HG03469 (cell line): ENCODE measurements around the gene WBP1L.
"Not testable (repeated sequence)": the region's sequence is repeated elsewhere in the genome, so short reads cannot be mapped to it uniquely, and the experiment has no call there.

Experiments
- ATAC-seq: cut with Tn5 transposase; IDR thresholded peaks from one replicate; pipeline ENCODE4 v1.9.1; 2021; ENCODE audit warnings: mild to moderate bottlenecking, moderate library complexity, moderate number of reproducible peaks; ENCODE audit not compliant: unreplicated experiment

The WBP1L gene

DNA sequence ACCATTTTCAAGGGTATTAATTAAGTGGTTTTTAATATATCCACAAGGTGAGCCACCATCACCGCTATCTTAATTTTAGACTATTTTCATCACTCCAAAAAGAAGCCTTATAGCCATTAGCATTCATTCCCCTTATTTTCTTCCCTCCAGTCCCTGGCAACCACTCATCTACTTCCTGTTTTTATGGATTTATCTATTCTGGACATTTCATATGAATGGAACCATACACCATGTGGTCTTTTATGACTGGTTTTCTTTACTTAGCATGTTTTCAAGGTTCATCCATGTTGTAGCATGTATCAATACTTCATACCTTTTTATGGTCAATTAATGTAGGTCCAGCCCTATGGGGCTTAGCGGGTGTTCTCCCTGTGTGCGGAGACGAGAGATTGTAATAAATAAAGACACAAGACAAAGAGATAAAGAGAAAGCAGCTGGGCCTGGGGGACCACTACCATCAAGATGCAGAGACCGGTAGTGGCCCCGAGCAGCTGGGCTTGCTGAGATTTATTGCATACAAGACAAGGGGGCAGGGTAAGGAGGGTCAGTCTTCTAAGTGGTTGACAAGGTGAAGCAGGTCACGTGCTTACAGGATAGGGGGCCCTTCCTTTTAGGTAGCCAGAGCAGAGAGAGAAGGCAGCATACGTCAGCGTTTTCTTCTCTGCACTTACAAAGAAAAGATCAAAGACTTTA is 14.6 kb downstream of the WBP1L start:
- no peak for ATAC-seq

DNA sequence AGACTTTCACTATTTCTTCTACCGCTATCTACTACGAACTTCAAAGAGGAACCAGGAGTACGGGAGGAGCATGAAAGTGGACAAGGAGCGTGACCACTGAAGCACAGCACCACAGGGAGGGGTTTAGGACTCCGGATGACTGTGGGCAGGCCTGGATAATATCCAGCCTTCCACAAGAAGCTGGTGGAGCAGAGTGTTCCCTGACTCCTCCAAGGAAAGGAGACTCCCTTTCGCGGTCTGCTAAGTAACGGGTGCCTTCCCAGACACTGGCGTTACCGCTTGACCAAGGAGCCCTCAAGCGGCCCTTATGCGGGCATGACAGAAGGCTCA is 15.2 kb downstream of the WBP1L start:
- ATAC-seq = not testable (repeated sequence)

DNA sequence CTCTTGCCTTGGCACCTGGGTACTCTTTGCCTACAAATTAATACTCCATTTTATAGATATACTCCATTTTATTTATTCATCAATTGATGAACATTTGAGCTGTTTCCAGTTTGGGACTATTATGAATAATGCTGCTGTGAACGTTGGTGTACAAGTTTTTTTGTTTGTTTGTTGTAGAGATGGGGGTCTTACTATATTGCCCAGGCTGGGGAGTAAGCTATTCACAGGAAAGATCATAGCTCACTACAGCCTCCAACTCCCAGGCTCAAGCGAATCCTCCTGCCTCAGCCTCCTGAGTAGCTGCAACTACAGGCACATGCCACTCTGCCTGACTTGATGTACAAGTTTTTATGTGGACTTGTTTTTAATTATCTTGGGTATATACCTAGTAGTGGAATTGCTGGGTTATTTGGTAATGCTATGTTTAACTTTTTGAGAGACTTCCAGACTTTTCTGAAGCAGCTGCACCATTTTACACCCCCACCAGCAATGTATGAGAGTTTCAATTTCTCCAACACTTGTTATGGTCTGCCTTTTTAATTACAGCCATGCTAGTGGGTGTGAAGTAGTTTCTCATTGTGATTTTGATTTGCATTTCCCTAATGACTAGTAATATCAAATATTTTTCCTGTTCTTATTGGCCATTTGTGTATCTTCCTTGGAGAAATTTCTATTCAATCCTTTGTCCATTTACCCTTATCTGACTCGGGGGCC is 15.9 kb downstream of the WBP1L start:
- no peak for ATAC-seq

DNA sequence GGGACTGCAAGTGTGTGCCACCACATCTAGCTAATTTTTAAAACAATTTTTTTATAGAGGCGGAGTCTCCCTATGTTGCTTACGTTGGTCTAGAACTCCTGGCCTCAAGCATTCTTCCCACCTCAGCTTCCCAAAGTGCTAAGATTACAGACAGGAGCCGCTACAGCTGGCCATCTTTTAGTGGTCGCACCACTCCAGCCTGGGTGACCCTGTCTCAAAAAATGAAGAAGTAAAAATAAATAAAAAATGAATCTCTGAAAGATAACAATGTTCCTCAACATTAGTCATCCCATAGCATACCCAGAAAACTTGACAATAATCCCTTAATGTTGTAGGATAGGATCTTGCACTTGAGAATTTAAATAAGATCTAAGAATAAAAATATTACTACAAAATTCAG is 18.2 kb downstream of the WBP1L start:
- ATAC-seq = no peak

DNA sequence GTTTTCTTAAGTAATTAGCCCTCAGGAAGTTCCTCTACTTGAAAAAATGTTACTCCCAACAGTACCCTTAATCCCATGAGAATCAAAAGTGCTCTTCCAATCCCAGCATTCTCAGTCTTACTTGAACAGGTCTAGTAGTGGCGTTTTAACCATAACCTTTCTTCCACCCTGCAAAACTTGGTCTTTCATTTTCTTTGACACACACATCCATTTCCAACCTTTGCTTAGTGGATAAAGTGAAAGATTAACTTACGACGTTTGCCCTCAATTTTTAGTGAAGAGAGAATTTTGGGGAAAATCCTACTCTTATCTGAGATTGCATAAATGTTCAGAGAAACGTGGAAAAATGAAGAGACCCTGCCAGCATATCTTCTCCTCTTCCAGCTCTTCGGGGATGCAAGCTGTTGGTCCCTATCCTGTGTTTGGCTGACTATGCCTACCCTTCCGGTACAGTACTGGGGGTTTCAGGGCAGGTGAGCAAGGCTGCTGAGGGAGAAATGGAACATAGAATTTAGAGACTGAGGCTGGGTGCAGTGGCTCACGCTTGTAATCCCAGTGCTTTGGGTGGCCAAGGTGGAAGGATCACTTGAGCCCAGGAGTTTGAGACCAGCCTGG is 18.8 kb downstream of the WBP1L start:
- no peak for ATAC-seq

DNA sequence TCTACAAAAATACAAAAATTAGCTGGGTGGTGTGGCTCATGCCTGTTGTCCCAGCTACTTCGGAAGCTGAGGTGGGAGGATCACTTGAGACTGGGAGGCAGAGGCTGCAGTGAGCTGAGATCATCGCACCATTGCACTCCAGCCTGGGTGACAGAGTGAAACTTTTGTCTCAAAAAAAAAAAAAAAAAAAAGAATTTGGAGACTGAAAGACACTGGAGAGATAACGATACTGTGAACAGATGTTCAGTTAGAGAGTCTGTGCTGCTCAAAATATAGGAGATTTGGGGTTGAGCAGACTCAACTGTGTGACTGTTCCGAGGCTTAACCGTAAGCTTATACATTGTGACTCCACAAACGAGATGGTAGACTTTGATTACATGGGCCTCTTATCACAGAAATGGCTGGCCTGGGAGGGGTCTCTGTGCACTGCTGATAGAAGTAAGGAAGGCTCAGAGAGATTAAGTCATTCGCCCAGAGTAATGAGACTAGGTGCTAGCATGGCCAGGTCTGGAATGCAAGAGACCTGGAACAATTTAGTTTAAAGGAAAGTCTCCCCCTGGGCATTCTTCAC is 19.4 kb downstream of the WBP1L start:
- ATAC-seq = no peak

DNA sequence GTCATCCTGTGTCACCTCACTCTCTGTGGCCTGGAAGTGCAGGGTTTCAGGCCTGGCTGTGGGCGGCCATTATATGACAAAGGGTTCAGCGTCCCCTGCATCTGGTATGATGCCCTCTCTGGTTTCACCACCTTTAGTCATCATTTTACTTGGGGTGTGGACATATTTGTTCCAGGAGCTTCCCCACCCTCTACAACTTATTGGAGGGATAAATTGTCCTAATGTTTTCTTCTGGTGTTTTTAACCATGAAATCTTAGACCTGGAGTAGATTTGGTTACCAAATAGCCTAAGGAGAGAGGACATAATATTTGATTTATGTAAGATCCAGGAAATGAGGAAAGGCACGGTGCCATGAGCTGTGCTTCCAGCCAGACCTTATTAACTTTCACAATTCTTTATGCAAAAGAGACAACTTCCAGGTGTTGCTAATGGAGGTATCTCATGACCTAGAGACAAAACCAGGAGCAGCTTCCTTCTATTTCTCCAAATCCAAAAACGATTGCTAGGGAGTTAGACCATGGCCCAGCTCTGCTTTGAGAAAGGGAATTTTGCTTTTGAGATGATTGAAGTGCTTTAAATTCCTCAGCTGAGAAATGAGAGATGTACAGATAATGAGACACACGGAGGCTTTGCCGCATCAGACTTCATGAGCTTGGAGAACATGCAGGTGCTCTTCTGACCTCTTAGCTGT is 20.9 kb downstream of the WBP1L start:
- ATAC-seq = no peak

DNA sequence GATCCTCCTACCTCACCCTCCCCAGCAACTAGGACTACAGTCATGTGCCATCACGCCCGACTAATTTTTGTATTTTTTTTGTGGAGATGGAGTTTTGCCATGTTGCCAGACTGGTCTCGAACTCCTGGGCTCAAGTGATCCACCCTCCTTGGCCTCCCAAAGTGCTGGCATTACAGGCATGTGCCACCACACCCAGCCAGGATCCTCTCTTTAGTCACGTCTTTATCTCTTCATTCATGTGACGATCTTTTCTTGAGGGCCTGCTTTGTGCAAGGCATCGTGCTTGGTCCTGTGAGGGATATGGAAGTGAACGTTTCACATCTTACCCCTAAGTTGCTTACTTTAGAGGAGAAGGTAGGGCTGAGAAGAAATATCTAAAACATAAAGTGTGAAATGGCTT is 21.6 kb downstream of the WBP1L start:
- no peak for ATAC-seq

DNA sequence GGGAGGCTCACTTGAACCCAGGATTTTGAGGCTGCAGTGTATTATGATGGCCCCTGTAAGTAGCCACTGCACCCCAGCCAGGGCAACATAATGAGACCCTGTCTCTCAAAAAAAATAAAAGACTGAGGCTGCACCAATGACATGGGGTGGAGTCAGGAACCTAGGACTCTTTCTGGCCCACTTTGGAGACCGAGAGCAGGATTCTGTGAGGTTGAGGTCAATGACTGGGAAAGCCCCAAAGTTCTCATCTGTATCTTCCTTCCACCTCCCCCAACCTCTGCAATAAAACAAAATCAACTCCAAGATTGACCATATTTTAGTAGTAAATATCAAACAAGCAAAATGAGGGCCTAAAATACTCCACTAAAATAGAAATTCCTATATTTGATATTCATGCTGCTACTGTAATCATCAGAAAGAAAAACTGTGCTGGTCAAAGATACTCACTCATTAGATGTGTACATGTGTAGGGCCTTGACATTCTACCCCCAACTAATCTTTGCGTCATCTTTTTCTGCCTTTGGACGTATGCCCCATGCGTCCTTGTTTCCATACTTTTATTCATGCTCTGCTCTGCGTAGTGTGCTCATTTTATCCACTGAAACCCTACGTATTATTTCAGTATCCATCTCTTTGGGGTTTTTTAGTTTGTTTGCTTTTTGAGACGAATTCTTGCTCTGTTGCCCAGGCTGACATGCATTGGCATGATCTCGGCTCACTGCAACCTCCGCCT is 23.8 kb downstream of the WBP1L start:
- ATAC-seq = no peak

DNA sequence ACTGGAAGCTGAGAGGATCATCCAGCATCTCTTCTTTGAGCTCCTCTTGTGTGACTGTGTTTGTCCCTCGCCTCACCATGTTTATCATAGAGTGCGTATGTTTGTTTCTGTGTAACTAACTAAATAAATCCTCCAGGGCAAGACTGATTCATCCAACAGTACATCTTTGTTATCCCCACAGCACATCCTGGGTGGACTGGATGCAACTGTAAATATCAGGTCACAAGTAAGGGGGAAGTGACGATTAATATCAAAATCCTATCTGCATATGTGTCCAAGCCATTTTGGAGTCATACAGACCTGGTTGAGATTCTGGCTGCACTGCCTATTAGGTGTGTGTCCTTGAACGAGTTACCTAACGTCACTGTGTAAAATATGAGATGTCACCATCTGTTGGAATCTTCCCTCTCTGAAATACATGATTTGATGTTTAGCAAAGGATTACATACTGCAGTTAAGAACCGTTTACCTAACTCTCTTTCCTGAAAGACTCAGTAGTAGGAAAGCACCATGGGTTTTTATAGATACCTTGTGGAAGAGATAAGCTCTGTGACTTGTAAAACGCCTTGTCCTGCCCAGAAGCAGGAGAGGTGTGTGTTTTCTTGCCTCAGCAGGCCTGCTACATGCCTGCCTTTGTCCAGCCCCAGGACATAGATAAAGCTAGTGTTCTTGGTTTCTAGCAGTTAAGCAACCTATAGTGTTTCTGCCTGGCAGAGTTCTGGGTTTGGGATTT is 25.8 kb downstream of the WBP1L start:
- ATAC-seq = no peak

DNA sequence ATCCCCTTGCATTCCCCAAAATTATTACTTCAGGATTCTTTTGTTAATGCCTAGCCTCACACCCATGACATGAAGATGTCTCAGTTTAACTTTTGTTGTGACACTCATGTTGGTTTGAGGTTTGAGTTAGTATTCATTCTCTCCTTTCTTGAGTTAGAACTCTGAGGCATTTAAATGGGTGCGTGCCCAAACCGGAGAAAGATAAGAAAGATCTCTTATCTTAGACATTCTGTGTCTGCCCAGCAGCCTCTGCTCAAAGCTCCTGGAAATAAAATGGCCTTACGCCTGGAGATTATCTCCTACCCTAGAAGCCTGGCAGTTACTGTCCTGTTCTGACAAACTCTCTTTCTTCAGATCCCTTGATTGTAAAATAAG is 26.3 kb downstream of the WBP1L start:
- ATAC-seq = no peak

DNA sequence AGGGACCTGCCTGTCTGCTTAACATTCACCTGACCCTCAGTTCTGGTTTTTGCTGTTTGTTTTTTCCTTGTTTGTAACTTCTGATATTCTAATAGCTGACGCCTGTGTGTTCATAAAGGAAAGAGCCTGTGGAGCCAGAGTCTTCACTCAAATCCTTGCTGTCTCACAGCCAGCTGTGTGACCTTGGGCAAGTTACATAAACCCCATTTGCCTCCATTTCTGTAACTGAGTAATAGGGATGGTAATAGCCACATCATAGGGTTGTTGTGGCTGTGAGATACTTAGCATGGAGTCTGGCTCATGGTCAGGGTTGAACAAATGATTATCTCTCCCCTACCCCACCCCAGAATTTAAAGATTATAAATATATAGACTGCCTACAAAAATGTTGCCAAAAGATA is 27.0 kb downstream of the WBP1L start:
- no peak for ATAC-seq

DNA sequence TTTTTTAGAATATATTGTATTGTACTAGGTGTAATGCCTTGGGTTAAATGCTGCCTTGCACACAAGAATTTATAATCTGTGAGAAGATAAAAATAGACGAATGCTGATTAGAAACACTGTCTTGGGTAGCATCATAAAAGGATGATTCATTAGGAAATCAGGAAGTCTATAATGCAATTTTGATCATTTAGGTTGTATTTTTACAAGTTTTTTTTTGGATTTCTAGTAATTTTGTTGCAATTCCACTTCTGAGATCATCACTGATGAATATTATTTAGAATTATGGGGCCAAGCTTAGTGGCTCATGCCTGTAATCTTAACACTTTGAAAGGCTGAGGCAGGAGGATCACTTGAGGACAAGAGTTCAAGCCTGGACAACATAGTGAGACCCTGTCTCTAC is 29.6 kb downstream of the WBP1L start:
- ATAC-seq = no peak

DNA sequence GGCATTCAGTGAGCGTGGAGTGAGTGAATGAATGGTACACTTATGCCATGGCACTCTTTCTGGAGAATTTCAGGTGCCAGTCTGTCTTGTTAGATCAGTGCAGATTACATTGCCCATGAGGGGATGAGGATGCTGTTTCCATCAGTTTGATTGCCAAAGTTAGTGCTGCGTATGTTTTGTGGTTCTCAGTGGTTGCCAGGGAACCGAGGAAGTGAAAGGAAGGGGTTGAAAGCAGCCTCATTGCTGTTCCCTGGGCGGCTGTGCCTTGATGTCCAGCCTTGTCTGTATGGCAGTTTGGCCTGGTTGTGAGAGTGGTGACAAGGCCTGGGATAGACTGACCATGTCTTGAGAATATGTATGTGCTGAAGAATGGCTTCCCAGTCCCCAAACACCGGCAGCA is 30.2 kb downstream of the WBP1L start:
- no peak for ATAC-seq

DNA sequence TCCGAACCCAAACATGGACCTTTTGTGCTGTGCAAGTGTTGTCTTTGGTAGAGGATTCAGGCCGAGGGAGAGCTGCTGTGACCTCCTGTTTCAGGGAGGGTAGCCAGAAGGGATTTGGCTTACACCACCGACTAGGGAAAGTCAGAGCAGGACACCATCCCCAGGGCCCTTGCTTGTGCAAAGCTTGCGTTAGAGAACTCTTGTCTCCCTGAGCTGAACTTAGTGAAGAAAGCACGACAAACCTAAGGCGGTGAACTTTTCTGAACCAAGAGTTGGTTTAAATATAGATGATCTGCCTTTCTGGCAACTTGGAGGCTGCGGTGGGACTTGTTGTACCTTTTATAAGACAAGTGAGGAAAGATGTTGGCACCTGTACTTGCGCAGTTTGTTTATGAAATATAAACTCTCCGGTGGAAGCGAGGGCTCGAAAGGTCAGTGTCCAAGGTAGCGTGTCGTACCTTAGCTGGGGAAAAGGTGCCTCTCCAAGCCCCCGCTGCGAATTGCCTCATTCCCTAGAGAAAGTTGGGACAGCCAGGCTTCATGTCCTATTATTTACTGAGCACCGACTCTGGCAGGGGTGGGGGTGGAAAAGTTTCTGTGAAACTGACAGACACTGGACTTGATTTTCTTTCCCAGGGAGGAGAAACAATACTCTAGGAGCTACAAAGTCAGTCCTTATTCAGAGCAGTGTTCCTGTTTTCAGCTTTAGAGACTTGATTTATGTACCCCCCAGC is 31.6 kb downstream of the WBP1L start:
- ATAC-seq = no peak

DNA sequence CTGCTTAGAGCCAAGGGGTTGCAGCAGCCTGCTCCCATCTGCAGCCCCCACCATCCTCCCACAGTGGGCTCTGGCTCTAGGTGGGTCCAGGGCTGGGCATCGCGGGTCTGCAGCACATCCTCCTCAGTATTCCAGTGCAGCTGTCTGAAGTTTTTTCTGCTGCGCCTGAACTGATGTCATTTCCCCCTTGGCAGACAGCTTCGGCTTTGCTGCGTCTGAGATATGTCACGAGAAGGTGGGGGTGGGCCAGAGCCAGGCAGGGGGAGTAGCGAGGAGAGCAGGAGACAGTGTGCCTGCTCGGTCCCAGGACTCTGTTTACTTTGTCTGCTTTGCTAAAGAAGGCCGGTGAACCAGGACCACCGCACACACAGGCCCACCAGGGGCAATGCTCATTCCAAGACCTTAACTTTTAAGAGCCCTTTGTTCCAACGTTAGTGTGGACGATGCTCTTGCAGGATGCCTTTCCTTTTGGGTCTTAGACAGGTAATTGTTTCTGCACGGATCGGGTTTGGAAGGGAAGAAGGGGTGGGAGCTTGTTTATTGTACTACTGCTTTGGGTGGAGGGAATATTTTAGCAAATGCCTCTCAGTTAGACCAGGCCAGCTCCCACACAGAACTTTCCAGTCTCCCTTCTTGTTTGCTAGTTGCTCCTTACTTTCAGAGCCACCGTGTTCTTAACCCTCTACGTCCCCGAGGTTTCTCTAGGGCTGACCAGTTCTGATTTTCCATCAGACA is 32.4 kb downstream of the WBP1L start:
- no peak for ATAC-seq

DNA sequence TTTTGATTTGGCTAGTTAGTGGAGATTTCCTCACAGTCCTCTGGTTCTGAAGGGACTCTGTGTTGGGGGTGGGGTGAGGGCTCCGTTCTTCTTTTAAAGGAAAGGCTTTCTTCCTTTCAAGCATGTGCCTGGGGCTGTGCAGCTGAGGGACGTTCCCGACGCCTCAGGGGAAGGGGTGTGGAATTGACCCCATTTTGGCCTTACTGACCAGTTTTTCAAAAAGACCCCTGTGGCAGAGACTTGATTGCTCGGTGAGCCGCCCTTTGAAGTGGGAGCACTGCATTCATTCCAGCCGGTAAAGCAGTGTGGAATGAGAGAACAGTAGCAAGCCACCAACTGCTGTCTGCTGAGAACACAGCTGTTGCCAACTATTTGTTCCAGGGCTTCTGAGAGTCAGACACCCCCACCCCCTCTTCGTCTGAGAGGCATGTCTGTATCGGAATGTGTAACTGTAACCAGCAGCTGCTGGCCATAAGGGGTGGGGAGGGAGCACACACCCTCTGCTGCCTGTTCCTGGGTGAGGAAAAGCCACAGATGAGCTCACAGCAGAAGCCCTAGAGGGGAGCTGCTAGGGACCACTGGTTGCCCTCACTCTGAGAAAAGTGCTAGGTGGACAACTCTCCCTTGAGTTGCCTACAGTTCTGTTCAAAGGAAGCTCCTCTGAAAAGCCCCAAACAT is 33.2 kb downstream of the WBP1L start:
- ATAC-seq = no peak

DNA sequence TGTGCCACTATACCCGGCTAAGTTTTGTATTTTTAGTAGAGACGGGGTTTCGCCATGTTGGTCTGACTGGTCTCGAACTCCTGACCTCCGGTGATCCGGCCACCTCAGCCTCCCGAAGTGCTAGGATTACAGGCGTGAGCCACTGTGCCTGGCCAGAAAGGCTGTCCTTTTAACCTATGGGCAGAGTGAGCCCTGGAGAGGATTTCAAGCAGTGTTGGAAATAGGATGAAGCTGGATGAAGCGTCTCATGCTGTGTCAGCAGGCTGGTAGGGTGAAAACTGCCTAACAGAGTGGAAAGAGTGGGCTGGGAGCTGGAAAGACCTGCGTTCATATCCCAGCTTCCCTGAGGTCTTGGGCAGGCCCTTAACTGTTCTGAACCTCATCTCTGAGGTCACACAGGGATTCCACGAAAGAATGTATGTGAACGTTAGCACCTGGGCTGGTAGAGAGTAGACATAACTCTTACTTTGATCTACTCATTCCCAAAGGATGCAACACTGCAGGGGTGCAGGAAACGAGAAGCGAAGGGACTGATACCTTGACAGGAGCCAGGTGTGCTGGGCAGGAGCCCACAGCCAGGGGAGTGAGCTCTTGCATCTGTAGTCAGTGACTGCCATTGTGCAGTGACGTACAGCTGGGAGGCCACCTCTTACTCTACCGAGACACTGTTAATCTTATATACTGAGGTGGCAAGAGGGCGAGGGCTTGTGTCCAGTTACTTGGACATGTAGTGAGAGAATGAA is 34.1 kb downstream of the WBP1L start:
- no peak for ATAC-seq
